GM18858 (cell line): ENCODE data around the gene AGAP1.

Source experiments
- ATAC-seq: cut with Tn5 transposase; IDR thresholded peaks from one replicate; pipeline ENCODE4 v1.9.1; 2021; ENCODE audit not compliant: unreplicated experiment

The AGAP1 gene

DNA sequence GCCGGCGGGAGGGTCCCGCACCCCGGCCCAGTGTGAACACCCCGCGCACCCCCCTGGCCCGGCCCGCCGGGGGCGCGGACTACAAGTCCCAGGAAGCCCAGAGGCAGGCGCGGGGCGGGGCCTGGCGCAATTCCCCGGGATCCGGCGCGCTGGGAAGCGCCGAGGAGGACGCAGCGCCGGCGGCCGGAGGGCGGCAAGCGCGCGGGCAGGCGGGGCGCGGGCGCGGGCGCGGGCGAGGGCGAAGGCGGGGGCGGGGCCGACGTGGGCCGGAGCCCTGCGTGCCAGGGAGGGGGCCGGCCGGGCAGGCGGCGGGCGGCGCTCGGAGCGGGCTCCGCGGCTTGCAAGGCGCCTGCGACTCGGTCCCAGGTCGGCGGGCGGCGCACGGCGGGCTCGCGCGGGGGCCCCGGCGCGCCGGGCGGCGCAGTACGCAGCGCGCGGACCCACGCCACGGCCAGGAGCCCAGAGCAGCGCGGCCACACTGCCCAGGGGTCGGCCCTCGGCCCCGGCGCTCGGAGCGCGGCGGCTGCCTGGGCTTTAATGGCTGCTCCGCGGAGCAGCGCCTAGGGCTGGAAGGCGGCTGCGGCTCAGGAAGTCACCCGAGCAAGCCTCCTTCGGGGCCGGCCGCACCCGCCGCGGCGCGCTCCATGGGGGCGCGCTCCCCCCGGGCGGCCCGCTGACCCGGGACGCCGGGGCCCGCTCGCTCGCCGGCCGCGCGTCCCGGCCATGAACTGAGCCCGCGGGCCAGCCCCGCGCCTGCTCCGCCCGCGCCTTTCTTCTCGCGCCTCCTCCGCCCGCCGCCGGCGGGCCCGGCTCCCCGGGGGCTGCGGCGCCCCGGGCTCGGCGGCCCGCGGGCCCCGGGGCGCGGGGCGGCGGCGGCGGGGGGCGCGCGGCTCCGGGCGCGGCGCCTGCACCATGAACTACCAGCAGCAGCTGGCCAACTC lies at the start of gene AGAP1:
AGAP1 (plus strand) TSS at position 269 of the 941 bp plus-strand sequence.
- no peak for ATAC-seq

DNA sequence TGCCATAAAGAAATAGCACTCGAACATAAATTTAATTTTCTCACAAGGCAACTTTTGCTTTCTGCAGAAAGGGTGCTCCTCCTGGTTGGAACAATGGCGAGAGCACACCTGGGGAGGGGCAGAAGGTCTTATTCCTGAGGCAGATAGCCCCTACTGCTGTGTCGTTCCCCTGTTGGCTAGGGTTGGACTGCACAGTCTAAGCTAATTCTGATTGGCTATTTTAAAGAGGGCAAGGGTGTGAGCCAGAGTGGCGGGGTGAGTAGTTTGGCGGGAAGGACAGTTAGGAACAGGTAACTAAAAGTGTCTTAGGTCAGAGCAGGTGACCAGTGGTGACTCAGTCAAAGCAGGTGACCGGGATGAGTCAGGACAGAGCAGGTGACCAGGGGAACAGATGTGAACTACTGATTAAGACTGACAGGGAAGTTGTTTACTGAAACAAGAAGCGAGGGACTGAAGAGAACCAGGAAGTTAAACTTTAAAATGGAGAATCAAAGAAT lies 49.7 kb upstream of the AGAP1 start:
- no peak for ATAC-seq

DNA sequence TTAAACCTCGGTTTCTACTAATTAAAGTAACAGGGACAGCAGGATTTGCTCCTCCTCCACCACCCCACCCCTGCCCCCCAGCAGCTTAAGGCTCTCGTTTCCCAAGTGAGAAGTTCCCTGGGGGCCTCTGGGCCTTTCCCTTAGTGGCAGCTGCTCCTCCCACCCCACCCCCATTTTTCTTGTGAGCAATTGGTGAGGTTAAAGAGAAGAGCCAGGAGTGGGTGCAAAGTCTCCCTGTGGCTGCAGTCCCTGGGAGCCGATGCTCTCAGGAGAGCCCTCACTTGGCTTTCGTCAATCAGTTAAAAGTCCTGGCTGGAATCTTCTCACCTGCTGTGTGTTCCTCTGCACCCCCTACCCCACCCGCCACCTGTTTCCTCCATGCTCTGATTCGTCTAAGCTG lies 48.7 kb upstream of the AGAP1 start:
- ATAC-seq = no peak

DNA sequence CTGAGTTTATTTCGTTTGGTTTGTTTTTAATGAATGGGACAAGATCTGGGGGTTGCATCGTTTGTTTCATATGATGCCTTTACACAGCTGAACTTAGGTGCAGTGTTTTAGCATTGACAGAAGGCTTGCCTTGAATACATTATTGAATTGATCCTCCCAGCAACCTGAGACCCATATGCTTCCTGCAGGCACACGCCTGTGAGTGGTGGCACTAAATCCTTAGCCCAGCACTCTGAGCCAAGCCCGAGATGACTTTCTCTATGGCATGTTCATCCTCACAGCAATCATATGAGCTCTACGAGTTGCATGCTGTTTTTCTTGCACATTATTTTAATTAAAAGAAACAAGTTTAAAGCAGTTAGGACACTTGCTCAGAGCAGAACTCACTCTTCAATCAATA lies 47.8 kb upstream of the AGAP1 start:
- no peak for ATAC-seq

DNA sequence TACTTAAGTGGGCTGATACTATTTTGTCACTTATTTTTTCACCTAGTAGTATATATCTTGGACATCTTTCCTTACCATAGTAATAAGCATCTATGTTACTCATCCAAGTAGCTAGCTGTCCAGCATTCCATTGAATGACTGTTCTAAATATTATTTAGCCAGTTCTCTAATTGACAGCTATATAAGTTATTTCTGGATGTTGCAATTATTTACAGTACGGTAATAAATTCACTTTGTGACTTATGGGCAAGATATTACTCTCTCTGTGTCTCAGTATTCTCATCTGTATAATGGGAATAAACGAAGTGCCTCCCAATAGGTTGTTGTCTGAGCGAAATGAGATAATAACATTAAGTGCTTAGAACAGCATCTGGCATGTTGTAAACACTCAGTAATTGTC lies 46.6 kb upstream of the AGAP1 start:
- no peak for ATAC-seq

DNA sequence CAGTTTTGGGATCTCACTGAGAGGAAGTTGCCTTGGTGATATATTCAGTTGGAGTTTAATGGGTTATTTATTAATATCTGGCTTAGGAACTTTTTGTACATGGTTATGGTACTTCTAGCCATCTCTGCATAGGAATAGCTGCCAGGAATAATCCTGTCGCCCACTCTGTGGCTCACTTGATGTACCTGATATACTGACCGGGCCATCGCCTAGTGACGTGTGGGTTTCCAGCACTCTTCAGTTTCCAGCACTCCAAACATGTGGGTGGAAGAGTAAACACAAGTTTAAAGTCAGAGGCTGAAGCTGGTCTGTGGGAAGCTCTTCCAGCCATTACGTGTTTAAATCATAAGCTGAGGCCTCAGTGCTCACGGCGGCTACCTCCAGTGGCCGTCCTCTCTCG lies 44.3 kb upstream of the AGAP1 start:
- no peak for ATAC-seq

DNA sequence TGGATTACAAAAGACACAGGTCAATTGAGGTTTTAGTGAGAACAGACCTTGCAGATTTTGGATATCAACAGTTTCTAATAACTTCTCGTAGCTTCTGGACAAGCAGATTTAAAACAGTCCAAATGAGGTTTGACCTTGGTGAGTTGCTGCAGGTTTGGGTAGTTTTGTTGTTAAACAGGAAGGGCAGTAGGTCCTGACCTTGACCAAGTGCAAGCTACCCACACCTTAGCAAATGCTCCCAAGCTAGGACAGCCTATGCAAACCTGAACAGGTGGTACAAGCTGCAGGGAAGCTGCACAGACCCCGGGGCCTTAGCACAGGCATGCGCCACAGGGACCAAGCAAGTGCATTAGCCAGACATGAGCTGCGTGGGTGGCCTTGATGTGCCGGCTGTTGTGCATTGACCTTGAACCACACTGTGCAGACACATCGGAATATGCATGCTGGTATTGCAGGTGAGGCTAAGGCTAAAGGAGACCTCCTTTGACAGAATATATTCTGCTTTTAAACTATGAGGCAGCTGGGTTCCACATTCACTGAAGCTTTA lies 40.2 kb upstream of the AGAP1 start:
- no peak for ATAC-seq

DNA sequence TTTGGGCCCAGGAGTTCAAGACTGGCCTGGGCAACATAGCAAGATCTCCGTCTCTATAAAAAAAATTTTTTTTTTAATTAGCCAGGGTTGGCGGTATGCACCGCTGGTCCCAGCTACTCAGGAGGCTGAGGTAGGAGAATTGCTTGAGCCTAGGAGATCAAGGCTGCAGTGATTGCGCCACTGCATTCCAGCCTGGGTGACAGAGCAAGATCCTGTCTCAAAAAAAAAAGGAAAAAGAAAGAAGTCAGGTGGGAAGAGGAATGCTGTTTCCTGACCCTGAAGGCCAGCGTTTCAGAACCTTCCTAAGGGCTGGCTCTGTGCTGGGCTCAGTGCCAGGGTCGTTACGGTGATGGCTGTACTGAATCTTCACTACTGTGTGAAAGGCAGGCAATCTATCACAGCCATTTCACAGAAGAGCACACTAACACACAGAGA lies 35.0 kb upstream of the AGAP1 start:
- ATAC-seq = no peak

DNA sequence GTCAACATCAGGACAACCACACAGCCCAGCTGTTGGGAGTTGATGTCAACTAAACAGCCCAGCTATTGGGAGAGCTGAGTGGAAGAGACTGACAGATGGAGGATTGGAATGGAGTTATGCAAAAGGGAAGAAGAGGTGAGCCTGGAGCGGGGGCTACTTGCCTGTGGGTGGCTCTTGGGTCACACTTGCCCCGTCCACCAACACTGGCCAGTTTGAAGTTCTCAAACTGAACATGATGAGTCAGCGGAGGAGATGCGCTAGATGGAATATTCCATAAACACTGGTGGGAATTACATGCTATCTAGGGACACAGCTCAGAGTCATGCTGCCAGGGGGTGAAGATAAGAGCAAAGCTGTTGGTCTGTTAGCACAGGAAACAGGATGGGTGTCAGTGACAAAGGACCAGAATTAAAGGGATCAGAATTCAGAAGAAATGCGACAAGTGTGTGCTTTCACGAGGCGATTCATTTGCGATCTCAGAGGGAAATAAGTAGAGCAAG lies 33.2 kb upstream of the AGAP1 start:
- no peak for ATAC-seq

DNA sequence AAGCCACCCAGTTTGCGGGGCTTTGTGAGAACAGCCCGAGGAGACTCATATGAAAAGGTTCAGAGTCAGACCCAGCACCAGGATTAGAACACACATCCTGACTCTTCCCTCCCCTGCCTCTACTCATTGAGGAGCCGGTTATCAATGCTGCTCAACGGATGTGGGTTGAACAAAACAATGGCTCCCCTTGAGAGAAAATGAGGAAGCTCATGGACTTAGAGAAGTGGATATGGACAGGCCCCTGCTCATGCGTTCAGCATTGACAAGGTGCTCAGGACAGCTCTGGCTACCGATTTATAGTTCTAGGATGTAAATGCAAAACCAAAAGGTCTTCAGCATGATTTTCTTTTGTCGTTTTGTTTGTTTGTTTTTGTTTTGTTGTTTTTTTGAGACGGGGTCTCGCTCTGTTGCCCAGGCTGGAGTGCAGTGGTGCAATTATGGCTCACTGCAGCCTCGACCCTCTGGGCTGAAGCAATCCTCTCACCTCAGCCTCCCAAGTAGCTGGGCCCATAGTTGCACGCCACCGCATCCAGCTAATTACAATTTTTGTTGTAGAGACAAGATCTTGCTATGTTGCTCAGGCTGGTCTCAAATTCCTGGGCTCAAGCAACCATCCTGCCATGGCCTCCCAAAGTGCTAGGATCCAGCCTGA lies 32.0 kb upstream of the AGAP1 start:
- ATAC-seq = no peak

DNA sequence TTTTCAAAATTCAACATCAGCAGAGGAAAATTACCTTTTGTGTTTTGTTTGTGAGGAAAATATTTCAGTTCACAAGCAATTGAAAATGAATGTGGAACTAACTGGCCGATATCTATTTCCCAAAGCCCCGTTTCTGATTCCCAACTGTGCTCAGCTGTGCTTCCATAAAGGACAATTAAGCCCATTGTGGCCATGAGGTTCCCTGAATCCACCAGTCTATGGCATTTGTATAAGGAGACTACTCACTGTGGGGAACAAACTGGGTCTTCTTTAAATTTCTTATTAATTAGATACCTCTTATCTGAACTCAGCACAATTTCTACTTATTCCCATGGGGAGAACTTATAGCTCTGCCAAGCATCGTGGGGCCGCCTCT lies 31.4 kb upstream of the AGAP1 start:
- ATAC-seq = no peak

DNA sequence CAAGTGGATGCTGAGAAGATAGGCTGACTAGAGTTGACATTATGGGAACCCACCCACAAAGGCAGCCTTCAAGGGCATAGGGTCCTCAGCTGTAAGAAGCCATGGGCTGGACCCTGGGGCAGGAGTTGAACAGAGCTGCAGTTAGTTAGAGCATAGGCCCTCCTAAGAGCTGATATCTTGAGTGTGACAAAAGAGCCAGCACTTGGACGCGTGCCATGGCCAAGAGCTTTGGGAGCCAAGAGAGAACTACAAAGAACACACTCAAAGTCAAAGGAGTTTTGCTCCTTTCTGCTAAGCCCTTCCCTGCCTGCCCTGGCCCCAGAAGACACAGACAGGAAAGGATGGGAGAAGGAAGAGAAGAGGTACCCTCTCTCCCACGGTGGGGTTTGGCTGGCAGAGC lies 29.9 kb upstream of the AGAP1 start:
- ATAC-seq = no peak

DNA sequence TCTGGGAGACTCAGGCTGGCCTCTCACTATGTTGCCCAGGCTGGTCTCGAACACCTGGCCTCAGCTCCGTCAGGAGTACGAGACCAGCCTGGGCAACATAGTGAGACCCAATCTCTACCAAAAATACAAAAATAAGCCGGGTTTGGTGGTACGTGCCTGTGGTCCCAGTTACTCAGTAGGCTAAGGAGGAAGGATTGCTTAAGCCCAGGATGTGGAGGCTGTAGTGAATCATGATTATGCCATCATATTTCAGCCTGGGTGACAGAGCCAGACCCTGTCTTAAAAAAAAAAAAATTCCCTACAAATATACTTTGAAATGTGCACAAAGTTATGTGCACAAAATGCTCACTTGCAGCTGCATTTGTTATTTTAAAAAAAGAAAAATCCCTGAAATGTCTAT lies 26.3 kb upstream of the AGAP1 start:
- no peak for ATAC-seq

DNA sequence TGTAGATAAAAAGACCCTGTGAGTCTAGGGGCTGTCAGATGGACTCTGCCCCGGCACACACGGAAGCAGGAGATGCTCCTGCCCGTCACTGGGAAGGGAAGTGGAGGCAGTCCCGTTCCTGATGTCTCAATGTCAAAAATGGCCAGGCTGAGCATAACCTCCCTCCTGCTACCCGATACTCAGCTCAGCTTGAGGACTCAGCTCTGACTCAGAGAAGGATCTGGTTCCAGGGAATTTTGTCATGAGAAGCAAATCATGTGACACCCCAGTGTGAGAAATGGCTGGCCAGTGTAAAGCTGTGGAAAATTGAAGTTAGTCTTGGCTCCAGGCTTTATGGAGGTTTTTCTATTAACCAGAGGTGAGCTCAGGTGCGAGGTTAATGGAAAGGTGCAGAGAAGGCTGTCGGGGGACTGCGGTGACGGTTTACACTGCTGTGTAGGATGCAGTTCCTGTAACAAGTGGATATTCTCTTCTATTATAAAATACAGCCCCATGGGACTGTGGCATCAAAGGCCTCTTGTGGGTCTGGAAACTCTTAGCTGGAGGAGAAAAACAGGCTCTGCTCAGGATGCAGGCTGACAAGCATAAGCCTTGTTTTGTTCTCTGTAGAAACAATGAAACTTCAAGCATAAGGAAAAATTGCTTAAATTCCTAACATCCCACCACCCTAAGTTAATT lies 24.7 kb upstream of the AGAP1 start:
- no peak for ATAC-seq

DNA sequence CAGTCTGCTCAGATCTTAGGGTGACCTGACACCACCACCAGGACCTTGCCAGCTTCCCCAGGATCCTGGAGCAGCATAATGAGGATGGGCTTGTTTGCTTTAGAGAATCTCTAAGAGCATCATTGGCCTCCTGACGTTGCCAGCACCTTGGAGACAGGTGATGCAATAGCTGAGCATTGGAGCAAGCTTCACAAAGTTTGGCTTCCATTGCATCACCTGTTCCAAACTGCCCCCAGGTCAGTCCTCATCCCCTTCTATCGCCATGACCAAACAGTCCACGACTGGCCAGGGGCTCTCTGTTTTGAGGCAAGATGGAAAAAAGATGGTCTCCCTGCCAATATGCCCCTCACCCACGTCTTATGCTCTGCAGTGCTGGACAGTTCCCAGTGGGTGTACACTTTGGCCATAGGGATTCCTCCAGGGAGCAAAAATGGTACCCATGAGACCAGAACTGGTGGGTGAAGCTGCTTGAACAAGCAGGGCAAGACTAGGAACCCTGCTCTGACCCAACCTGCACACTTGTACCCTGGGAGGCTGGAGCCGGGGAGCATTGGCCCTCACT lies 22.6 kb upstream of the AGAP1 start:
- ATAC-seq = no peak

DNA sequence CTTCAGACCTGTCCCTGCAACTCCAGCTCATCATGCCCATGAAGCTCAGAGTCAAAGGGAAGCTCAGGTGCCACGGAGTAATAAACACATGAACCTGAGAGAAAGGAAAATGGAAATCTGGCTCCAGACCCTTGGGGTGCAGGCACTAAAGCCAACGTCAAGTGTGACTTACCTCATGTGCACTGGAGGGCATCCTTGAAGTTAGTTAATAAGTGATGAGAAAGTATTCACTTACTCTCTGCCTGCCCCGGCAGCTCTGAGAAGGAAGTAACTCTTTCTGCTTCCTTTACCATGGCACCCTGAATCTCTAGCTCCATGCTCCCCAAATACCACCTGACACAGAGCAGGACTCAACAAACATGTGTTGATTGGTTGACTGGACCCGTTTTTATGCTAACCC lies 21.4 kb upstream of the AGAP1 start:
- no peak for ATAC-seq

DNA sequence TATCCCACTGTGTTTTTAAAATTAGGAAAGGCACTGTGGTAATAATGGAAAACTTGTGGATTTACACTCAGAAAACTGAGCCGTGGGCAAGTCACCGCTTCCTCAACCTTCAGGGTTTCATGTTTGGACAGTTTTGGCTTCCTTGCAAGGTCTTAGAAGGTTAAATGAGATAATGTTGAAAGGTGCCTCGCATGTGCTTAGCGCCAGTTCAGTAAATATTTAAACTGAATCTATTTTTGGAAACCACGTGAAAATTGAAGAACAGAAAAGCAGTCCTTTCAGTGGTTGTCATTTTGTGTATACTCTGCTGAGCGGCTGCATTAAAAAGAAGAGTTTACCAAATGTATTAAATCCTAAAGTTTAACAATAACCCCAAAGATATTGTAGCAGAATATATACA lies 15.2 kb upstream of the AGAP1 start:
- ATAC-seq = no peak

DNA sequence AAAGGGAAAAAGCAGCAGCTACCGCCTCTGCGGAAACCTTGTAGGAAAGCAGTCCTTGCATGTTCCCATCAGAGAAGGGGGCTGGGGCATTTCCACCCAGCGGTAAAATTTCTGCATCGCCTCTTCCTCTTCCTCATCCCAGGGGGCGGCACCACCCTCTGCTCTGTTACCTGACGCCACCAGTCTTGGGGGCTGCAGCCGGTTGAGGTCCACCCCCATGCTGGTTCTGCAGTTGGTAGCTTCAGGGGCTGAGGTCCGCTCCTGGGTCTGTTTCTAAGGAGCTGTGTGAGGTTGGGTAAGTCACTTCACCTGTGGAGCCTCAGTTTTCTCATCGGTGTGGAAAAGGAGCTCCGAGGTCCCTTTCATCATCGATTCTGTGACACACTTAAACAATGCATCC lies 14.2 kb upstream of the AGAP1 start:
- ATAC-seq = no peak

DNA sequence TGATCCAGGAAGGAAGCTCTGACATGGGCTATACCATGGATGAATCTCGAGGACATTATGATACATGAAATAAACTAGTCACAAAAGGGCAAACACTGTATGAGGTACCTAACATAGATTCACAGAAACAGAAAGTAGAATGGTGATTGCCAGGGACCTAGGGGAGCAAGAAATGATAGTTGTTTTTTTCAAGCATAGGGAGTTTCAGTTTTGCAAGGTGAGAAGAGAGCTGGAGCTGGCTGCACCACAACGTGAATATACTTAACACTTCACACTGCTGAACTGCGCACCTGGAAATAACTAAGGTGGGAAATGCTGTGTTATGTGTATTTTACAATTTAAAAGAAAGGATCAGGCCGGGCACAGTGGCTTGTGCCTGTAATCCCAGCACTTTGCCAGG lies 13.2 kb upstream of the AGAP1 start:
- no peak for ATAC-seq

DNA sequence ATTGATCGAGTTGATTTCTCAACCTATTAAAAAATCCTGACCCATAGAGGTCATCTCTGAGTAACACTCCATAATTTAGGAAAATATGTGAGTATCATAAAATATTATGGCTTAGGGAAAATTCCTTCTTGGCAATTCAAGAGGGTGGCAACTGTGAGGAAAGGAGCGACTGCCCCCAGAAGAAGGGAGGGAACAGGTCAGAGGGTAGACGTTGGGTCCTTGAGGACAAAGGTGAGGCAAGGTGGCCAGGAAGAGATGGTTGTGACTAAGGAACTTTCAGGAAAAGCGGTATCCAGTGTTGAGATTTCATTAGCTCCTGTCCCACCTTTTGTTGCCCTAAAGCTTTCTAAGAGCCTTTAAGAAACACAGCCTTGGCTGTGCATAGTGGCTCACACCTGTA lies 10.5 kb upstream of the AGAP1 start:
- ATAC-seq = no peak

DNA sequence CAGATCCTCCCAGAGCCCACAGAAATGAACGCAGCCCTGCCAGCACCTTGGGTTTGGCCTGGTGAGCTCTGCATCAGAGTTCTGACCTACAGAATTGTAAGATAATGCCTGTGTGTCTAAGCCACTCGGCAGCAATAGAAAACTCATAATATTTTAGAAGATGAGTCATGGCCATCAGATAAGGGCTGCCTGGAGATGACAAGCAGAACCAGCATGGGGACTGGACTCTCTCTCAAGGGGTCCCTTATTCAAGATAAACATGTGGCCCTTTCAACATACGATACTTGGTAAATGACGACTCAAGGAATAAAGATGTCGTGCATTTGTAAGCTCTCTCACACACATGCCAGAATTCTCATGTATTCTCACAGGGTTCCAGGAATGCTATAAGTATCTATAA lies 8.5 kb upstream of the AGAP1 start:
- ATAC-seq = no peak
